NCI-H2196 (cell line): Measurements from ENCODE around the gene PSMA5.
A peak's percentile ranks its signal among the peaks of the same experiment; 100 is the strongest.
"Not testable (repeated sequence)": the region's sequence is repeated elsewhere in the genome, so short reads cannot be mapped to it uniquely, and the experiment has no call there.

Source experiments
- DNase-seq: peaks from one replicate; lab custom pipeline; 2025; ENCODE audit not compliant: unreplicated experiment; lab: John Stamatoyannopoulos, UW

Gene PSMA5

GRCh38 chr1:109426281-109427170, at the start of gene PSMA5:
PSMA5 (minus strand) TSS chr1:109426448; CDS start chr1:109426330, 118 bp downstream.
- peak; percentile 98 for DNase-seq

- no peak for DNase-seq
Measured at GRCh38 chr1:109475261-109475660, 49.0 kb upstream of the PSMA5 start.

- DNase-seq, result no peak
Measured at GRCh38 chr1:109474697-109475096, 48.4 kb upstream of the PSMA5 start.

DNA sequence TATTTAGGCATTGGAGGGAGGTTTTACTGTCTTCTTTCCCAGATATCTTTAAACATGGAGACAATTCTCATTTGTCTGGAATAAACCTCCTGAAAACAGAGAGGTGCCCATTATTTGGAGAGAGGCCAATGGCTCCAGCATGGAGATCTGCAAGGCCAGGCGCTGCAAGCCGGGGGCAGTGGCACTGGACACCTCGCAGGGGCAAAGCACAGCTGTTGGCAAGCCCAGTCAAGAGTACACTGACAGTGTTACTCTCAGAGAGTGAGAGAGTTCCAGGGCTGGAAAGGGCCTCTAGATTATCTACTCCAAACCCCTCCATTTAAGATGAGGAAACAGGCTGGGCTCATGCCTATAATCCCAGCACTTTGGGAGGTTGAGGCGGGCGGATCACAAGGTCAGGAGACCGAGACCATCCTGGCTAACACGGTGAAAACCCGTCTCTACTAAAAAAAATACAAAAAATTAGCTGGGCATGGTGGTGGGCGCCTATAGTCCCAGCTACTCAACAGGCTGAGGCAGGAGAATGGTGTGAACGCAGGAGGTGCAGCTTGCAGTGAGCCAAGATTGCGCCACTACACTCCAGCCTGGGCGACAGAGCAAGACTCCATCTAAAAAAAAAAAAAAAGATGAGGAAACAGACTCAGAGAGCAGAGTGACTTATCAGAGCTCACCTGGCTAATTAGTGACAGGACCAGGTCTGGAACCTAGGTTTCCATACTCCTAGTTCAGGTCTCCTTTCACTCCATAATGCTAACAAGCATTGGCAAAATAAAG, 47.2 kb upstream of the PSMA5 start:
- DNase-seq, result not testable (repeated sequence)

- no peak for DNase-seq
Measured at GRCh38 chr1:109472779-109473178, 46.5 kb upstream of the PSMA5 start.

GRCh38 chr1:109470245-109470644, 44.0 kb upstream of the PSMA5 start:
- DNase-seq, result no peak

GRCh38 chr1:109468903-109469302, 42.7 kb upstream of the PSMA5 start:
- no peak for DNase-seq

DNA sequence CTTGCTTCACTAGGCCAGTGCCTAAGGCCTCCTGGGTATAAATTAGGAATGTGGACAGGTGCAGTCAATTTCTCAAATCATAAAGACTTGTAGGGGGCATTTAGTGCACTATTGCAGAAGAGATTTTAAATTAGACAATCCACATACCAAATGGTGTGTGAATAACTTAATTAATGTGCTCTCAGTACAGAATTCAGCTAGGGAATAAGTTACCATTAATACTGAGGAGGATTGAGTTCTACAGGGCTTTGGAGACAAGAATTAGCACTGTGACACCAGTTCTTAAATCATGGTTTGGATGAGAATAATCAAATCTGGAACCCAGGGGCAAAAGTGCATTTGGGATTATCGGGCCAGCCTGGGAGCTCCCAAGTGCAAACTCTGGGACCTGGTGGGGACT, 41.8 kb upstream of the PSMA5 start:
- DNase-seq, result no peak

DNA sequence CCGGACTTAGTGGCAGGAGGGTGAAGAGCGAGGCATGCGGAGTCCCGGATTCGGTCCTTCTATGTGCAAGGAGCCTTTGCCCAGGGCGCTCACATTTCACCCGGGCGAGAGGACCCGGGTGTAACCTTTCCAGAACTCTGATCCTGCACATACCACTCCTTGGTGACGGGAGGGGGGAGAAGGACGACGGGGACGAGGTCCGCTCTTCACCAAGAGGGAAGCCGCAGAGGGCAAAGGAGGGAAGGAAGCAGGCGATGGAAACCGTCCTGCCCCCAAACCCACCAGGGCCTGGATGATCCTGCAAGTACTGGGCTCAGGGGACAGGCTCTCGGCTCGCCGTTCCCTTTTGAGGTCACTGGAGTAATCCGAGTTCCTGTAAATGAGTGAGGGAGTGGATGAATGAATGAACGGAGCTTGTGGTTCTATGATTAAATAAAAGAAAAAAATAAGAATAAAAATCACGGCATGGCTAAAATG, 41.1 kb upstream of the PSMA5 start:
- no peak for DNase-seq

DNA sequence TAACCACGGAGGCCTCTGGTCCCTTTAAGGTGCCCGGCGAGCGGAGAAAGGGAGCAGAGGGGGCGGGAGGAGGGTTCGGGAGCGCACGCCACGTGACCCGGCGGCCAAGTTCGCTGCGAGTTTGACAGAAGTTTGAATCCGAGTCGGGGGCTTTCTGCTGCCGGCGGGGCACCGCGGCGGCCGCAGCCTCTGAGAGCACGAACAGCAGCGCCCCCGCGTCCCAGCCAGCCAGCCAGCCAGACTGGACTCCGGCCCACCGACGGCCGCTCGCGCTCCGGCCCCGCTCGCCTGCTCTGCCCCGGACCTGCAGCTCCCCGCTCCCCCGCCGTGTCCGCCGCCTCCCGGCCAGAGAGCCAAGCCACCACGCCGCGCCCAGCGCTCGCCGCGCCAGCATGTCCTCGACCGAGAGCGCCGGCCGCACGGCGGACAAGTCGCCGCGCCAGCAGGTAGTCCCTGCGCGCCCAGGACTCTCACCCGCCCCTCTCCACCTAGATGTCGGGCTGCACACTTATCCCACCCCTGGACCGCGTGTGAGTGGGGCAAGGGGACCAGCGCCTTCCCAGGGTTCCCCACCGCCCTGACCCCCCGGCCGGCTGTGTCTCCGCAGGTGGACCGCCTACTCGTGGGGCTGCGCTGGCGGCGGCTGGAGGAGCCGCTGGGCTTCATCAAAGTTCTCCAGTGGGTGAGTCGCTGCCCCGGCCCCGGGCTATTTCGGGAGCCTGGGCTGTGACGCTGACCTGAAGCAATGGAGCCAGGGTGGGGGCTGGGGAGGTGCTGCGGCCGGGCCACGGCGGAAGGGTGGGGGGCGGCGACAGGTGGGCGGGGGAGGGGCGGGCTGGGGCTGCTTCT, 40.4 kb upstream of the PSMA5 start, which contains the start of gene SYPL2:
Gene SYPL2 (plus strand): TSS at position 95 of the 849 bp plus-strand sequence. CDS start 298 bp downstream, at position 393.
- no peak for DNase-seq

DNA sequence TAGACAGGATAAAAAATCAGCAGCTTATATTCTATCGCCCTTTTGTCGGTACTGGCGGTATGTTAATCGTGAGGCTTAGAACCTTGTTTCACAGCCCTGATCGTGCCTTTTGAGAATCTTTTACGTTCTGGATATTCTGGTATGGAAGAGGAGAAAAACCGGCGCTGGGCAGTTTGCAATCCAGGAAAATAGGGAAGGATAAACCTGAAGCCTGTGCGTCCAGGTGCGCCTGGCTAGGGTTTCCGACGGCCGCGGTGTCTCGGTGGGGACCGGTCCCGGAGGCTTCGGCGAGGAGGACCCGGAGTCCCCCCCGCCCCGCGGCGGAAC, 39.8 kb upstream of the PSMA5 start:
- DNase-seq, result no peak

DNA sequence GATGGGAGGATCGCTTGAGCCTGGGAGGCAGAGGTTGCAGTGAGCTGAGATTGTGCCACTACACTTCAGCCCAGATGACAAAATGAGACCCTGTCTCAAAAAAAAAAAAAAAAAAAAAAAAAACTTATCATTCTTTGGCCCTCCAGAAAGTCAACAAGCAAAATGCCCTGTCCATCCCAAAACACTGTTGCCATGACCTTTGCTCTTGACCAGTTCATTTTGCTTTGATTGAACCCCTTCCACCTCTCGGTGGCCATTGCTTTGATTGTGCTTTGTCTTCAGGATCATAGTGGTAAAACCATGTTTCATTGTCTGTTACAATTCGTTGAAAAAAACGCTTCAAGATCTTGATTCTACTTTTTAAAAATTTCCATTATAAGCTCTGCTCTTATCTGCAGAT, 31.6 kb upstream of the PSMA5 start:
- no peak for DNase-seq

DNA sequence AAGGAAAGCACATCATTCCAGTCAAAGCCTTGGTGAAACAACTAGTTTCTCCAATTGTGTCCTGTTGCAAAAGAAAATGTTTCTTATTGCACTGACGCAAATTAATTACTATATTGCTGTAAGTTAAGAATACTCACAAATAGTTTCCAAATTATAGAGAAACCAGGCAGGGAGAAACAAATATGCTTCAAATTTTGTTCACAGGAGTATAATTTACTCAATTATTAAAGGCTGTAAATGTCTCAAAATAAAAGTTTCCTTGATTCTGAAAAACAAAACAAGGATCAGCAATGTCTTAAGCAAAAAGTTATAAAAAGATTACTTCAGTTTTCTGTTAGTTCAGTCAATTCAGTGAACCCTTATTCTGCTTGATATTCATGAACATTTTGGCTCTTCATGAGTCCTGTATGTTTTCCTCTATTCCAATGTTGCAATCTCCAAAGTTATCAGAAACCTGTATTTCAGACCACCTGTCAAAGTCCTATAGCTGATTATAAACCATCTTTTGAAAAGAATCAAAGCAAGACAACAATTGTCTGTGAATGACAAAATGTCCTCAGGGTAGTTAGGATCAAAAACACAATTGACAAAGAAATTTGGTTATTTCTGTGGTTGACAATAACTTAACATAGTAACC, 28.4 kb upstream of the PSMA5 start:
- no peak for DNase-seq

GRCh38 chr1:109447524-109447923, 21.3 kb upstream of the PSMA5 start:
- no peak for DNase-seq

DNA sequence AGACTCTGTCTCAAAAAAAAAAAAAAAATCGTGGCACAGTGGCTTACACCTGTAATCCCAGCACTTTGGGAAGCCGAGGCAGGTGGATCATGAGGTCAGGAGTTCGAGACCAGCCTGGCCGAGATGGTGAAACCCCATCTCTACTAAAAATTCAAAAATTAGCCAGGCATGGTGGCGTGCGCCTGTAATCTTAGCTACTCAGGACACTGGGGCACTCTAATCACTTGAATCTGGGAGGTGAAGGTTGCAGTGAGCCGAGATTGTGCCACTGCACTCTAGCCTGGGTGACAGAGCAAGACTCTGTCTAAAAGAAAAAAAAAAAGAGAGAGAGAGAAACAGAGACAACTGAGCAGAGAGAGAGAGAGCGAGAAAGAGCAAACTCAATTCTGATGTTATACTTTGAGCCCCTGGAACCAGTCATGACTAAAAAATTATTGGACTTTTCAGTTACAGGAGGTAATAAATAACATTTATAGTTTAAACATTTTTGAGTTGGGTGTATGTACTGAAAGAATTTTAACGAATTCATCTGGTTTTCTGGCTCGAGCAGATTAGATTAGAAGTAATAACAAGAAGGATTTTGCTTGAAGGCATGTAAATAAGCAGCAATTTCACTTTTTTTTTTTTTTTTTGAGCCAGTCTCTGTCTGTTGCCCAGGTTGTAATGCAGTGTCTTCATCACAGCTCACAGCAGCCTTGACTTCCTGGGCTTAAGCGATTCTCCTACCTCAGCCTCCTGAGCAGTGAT, 19.9 kb upstream of the PSMA5 start:
- DNase-seq, result not testable (repeated sequence)

DNA sequence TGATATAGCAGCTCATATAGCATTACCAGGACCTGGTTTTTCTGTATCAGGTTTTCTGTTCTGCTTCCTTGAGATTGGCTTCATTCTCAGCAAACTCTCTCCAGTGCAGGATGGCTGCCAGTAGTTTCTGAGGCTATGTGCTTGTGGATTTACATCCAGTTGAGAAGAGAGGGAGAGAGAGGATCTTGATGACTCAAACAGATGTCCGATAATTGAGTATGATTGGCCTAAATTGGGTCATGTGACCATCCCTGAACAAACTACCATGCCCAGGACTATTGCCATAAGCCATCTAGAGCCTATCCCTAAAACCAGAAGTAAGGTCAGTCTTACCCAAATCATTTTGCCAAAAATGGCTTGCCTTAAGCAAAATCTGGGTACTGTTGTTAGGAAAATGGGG, 18.1 kb upstream of the PSMA5 start:
- no peak for DNase-seq

DNA sequence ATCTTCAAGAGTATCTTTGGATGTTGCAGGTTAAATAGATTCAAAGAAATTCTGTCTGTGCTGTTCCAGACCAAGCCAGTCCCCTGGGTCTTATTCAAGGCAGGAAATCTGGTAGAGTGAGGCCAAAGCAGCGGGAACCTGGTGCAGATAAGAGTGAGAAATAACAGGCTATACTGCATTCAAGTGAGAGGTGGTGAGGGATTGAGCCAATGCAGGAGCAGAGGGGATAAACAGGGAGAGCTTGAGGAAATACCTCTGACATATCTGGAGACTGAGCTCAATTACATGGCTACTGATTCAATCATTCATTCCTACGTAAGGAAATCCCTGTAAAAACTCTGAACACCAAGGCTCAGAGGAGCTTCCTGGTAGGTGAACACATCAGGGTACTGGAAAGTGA, 17.2 kb upstream of the PSMA5 start:
- DNase-seq, result no peak

DNA sequence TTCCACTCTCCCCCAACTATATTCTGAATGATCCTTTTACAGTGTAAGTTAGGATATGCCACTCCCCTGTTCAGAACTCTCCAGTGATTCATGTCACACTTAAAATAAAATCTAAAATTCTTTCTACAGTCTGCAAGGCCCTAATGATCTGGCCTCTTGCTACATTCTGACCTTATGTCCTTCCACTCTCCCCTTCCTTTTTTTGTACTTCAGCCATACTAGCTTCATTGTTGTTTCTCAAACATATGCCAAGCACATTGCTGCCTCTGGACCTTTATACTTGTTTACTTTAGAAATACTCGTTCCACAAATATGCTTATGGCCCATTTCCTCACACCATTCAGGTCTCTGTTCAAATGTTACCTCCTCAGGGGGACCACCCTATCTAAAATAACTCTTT, 14.8 kb upstream of the PSMA5 start:
- no peak for DNase-seq

- DNase-seq, result no peak
Measured at GRCh38 chr1:109438798-109439297, 12.6 kb upstream of the PSMA5 start.

GRCh38 chr1:109434484-109434883, 8.2 kb upstream of the PSMA5 start:
- no peak for DNase-seq
